Breast epithelium (tissue), 3 donors: ENCODE measurements around the gene DSCAM.

Experiments
- POLR2A ChIP-seq: fragments of 450-650 bp; IDR thresholded peaks from one replicate; pipeline ENCODE4 v1.6.1; 2016; ENCODE audit warnings: antibody characterized with exemption, mild to moderate bottlenecking, moderate library complexity
- POLR2AphosphoS5 ChIP-seq, 3 donors: sonication (generic); formaldehyde crosslinking; IDR thresholded peaks; one replicate each; pipeline ENCODE4 v1.6.1; 2017; ENCODE audit warnings: antibody characterized with exemption in 3 of 3
- TF ChIP-seq, protein P1 (sequence below), 3 donors: fragments of 450-650 bp; IDR thresholded peaks; one replicate each; pipeline ENCODE4 v1.5.1; 2016 to 2017; ENCODE audit warnings: antibody characterized with exemption in 3 of 3, mild to moderate bottlenecking in 3 of 3, moderate library complexity in 3 of 3

DNA sequence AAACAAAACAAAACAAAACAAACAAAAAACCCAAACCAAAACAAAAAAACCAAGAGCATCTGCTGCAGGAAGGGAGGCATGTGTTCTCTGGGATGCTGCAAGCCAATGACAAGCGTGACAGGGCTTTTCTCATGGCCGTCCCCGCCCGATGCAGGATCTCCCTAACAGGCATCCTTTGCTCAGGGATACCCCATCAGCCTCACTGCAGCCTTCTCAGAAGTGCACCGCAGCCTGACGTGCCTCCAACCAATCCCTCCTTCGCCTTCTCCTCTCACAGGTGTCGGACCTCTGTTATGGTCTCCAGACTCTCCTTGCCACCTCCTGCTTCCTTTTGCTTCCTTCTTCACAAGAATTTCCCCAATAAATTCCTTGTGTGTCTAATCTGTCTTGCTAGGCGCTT is 832.6 kb downstream of the DSCAM start:
- TF ChIP-seq, protein P1, sequence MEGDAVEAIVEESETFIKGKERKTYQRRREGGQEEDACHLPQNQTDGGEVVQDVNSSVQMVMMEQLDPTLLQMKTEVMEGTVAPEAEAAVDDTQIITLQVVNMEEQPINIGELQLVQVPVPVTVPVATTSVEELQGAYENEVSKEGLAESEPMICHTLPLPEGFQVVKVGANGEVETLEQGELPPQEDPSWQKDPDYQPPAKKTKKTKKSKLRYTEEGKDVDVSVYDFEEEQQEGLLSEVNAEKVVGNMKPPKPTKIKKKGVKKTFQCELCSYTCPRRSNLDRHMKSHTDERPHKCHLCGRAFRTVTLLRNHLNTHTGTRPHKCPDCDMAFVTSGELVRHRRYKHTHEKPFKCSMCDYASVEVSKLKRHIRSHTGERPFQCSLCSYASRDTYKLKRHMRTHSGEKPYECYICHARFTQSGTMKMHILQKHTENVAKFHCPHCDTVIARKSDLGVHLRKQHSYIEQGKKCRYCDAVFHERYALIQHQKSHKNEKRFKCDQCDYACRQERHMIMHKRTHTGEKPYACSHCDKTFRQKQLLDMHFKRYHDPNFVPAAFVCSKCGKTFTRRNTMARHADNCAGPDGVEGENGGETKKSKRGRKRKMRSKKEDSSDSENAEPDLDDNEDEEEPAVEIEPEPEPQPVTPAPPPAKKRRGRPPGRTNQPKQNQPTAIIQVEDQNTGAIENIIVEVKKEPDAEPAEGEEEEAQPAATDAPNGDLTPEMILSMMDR (IDR thresholded peaks at IDR 0.05) = no peak
- no peak for TF ChIP-seq POLR2A
- TF ChIP-seq POLR2AphosphoS5 (IDR thresholded peaks at IDR 0.05) = no peak
